ENCODE measurements around the gene PCID2. TPM values are rescaled to one million over a fixed set of nuclear protein-coding genes. Genes with fewer than 3 reads are reported as not detected.

PCID2 gene
- total RNA-seq, 1 donor from 2014 or later, result 41.5 TPM

DNA sequence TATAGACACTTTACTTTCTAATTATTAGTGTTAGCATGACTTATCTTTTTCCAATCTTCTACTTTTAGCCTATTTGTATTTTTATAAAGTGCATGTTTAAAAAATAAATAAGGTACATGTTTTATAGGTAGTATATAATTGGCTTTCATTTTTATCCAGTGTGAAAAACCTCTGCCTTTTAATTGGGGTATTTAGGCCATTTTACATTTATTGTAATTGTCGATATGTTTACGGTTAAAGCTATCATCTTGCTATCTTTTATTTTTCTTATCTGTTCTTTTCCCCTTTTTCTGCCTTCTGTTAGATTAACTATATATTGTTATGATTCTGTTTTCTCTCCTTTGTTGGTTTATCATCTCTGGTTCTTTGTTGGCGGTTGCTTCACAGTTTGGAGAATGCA, 40.9 kb downstream of the PCID2 start:
- Histone ChIP-seq H3K27ac (no peak overlapping the region), H3K36me3 (peaks cover under 1% of the 10 kb centered on the region), H3K4me3 (no peak overlapping the region), H3K27me3 (peaks cover 5% of the 10 kb centered on the region), H3K9me3 (no peaks in the 10 kb centered on the region), H3K4me1 (no peaks in the 10 kb centered on the region)
- TF ChIP-seq, protein P1, sequence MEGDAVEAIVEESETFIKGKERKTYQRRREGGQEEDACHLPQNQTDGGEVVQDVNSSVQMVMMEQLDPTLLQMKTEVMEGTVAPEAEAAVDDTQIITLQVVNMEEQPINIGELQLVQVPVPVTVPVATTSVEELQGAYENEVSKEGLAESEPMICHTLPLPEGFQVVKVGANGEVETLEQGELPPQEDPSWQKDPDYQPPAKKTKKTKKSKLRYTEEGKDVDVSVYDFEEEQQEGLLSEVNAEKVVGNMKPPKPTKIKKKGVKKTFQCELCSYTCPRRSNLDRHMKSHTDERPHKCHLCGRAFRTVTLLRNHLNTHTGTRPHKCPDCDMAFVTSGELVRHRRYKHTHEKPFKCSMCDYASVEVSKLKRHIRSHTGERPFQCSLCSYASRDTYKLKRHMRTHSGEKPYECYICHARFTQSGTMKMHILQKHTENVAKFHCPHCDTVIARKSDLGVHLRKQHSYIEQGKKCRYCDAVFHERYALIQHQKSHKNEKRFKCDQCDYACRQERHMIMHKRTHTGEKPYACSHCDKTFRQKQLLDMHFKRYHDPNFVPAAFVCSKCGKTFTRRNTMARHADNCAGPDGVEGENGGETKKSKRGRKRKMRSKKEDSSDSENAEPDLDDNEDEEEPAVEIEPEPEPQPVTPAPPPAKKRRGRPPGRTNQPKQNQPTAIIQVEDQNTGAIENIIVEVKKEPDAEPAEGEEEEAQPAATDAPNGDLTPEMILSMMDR (IDR thresholded peaks at IDR 0.05), result no peak
- no peak for ATAC-seq
- intact Hi-C loops (cut with DNase I), result no loop called here
- DNase-seq, result no peak

DNA sequence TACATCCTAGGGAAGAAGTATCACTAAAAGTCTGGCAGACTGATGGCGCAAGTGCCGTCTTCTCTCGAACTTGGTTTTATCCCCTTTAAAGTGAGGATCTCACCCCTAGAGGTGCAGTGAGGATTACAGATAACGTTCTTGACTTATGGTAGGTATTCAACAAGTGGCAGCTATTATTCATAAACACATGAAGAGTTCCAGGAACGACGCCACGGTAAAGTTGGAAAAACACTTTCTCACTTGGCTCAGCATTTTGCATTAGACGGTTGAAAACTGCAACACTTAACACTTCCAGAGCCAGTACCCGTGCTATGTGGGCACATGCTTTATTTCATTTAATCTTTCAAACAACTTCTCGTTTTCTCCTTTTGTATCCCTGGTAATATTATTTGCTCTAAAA, 41.3 kb downstream of the PCID2 start:
- H3K27ac ChIP-seq, result no peak overlapping the region
- no peaks in the 10 kb centered on the region for H3K4me1 ChIP-seq
- intact Hi-C loops (cut with DNase I), result no loop called here
- H3K9me3 ChIP-seq, result no peaks in the 10 kb centered on the region
- H3K27me3 ChIP-seq, result peaks cover 5% of the 10 kb centered on the region
- TF ChIP-seq, protein P1 (IDR thresholded peaks at IDR 0.05), result no peak
- ATAC-seq, result no peak
- no peak overlapping the region for H3K4me3 ChIP-seq
- no peaks in the 10 kb centered on the region for H3K36me3 ChIP-seq
- DNase-seq, result no peak

DNA sequence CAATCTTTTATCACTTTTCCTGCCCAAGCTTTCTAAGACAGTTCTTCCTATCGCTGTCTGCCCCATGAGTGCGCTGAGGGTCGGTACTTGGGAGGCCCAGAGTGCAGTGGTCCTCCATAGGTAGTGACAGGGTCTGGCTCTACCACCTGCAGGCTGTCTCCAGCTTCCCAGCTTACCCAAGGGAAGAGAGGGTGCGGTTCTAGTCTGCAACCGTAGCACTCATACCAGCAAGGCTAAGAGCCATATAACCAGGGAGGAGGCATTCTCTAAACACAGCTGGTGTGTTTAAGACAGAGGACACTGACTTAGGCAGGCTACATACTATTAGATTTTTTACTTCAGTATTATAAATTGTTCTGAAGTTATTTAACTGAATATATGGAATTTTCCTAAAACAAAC, 41.8 kb downstream of the PCID2 start:
- H3K27me3 ChIP-seq, result peaks cover 5% of the 10 kb centered on the region
- no peaks in the 10 kb centered on the region for H3K9me3 ChIP-seq
- intact Hi-C loops (cut with DNase I), result no loop called here
- TF ChIP-seq, protein P1 (IDR thresholded peaks at IDR 0.05), result no peak
- DNase-seq, result no peak
- H3K36me3 ChIP-seq, result no peaks in the 10 kb centered on the region
- H3K27ac ChIP-seq, result no peak overlapping the region
- H3K4me3 ChIP-seq, result no peak overlapping the region
- ATAC-seq, result peak; percentile 29
- H3K4me1 ChIP-seq, result no peaks in the 10 kb centered on the region

DNA sequence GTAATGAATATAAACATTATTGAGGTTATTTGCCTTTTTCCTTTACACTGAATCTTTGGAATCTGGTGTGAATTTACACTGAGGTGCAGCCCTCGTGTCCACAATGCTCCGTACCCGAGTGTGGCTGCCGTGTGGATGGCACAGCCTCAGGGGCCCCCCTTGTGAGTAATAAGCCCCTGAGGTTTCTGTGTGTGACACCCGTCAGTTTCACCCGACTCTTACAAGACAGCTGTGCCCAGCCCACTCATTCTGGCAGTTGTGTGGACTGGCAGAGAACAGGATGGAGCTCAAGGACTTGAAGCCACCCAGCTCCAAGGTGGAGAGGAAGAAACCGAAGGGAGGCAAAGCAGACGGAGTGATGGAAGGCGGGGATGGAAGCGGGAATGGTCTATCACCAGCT, 42.2 kb downstream of the PCID2 start:
- Histone ChIP-seq H3K4me1 (no peaks in the 10 kb centered on the region), H3K9me3 (no peaks in the 10 kb centered on the region), H3K27ac (no peak overlapping the region), H3K36me3 (no peaks in the 10 kb centered on the region), H3K27me3 (peaks cover 7% of the 10 kb centered on the region), H3K4me3 (no peak overlapping the region)
- ATAC-seq (no peak), DNase-seq (no peak)
- TF ChIP-seq, protein P1 (IDR thresholded peaks at IDR 0.05), result no peak
- intact Hi-C loops (cut with DNase I), result no loop called here

GRCh38 chr13:113164492-113164891, 44.0 kb downstream of the PCID2 start:
- TF ChIP-seq, protein P1 (IDR thresholded peaks at IDR 0.05), result no peak
- H3K27ac ChIP-seq, result no peak overlapping the region
- intact Hi-C loops (cut with DNase I), result no loop called here

More at GRCh38 chr13:113164492-113164891, 44.0 kb downstream of the PCID2 start:
- Histone ChIP-seq H3K4me1 (no peaks in the 10 kb centered on the region), H3K36me3 (no peaks in the 10 kb centered on the region), H3K27me3 (peaks cover 15% of the 10 kb centered on the region), H3K9me3 (no peaks in the 10 kb centered on the region), H3K4me3 (no peak overlapping the region)
- ATAC-seq (no peak), DNase-seq (no peak)

Data from upper lobe of right lung (tissue), 1 donor.